Measurements from ENCODE around the gene BEST1. TPM values are rescaled to one million over a fixed set of nuclear protein-coding genes. Genes with fewer than 3 reads are reported as not detected.

BEST1 gene
- polyA plus RNA-seq, 1 donor from 2014 or later, result 6.4 TPM

GRCh38 chr11:61949169-61950034, 749 bp upstream of the BEST1 start:
- no peaks in the 10 kb centered on the region for H3K36me3 ChIP-seq (ENCODE audit: insufficient read depth, low read length)
- peak overlapping the region; percentile 45 for H3K4me3 ChIP-seq (ENCODE audit: low read length)
- H4K20me1 ChIP-seq (ENCODE audit: insufficient read depth), result no peaks in the 10 kb centered on the region
- peak overlapping the region; percentile 70 for H3K9ac ChIP-seq (ENCODE audit: low read length)
- H3K27me3 ChIP-seq (ENCODE audit: insufficient read depth, low read depth, low read length), result peaks cover 4% of the 10 kb centered on the region
- peak overlapping the region; percentile 57 for H3K4me2 ChIP-seq (ENCODE audit: low read length)
- peak overlapping the region; percentile 95 for H3K27ac ChIP-seq (ENCODE audit: low read length)
- TF ChIP-seq POLR2AphosphoS5 (IDR thresholded peaks at IDR 0.05) (peak; percentile 90), SMC3 (conservative IDR thresholded peaks at IDR 0.05; ENCODE audit: poor library complexity) (no peak), MXI1 (conservative IDR thresholded peaks at IDR 0.05; ENCODE audit: poor library complexity, severe bottlenecking) (no peak), TAF1 (IDR thresholded peaks at IDR 0.05; ENCODE audit: low read depth) (peak; percentile 28), EP300 (conservative IDR thresholded peaks at IDR 0.05; ENCODE audit: poor library complexity, severe bottlenecking) (peak; percentile 67), RAD21 (conservative IDR thresholded peaks at IDR 0.05) (no peak), EZH2 (IDR thresholded peaks at IDR 0.05; ENCODE audit: borderline replicate concordance, insufficient read depth, low read length, poor library complexity, severe bottlenecking) (no peak), REST (IDR thresholded peaks at IDR 0.05; ENCODE audit: borderline replicate concordance) (peak; percentile 89)
- TF ChIP-seq, protein P1, sequence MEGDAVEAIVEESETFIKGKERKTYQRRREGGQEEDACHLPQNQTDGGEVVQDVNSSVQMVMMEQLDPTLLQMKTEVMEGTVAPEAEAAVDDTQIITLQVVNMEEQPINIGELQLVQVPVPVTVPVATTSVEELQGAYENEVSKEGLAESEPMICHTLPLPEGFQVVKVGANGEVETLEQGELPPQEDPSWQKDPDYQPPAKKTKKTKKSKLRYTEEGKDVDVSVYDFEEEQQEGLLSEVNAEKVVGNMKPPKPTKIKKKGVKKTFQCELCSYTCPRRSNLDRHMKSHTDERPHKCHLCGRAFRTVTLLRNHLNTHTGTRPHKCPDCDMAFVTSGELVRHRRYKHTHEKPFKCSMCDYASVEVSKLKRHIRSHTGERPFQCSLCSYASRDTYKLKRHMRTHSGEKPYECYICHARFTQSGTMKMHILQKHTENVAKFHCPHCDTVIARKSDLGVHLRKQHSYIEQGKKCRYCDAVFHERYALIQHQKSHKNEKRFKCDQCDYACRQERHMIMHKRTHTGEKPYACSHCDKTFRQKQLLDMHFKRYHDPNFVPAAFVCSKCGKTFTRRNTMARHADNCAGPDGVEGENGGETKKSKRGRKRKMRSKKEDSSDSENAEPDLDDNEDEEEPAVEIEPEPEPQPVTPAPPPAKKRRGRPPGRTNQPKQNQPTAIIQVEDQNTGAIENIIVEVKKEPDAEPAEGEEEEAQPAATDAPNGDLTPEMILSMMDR (IDR thresholded peaks at IDR 0.05; ENCODE audit: poor library complexity, severe bottlenecking), result peak; percentile 14
- H3F3A ChIP-seq (ENCODE audit: insufficient read depth, low read length, poor library complexity, severe bottlenecking), result no peaks in the 10 kb centered on the region
- no peaks in the 10 kb centered on the region for H3K79me2 ChIP-seq (replicated peaks; ENCODE audit: insufficient read depth, low read length)
- H2AFZ ChIP-seq (ENCODE audit: low read depth, low read length), result peak overlapping the region; percentile 24
- H3K9me2 ChIP-seq (ENCODE audit: insufficient read depth, low read length), result no peaks in the 10 kb centered on the region
- H3K9me3 ChIP-seq (ENCODE audit: low read length), result no peaks in the 10 kb centered on the region

- TF ChIP-seq RAD21 (conservative IDR thresholded peaks at IDR 0.05) (no peak), POLR2AphosphoS5 (IDR thresholded peaks at IDR 0.05) (no peak), EZH2 (IDR thresholded peaks at IDR 0.05; ENCODE audit: borderline replicate concordance, insufficient read depth, low read length, poor library complexity, severe bottlenecking) (no peak)
These were observed 1.5 kb downstream of the BEST1 start for GRCh38 chr11:61951484-61952135.

More at GRCh38 chr11:61951484-61952135, 1.5 kb downstream of the BEST1 start:
- H3K4me3 ChIP-seq (ENCODE audit: low read length), result no peak overlapping the region
- H3K36me3 ChIP-seq (ENCODE audit: insufficient read depth, low read length), result no peaks in the 10 kb centered on the region
- H3K4me2 ChIP-seq (ENCODE audit: low read length), result no peak overlapping the region
- H3K79me2 ChIP-seq (replicated peaks; ENCODE audit: insufficient read depth, low read length), result no peaks in the 10 kb centered on the region
- no peaks in the 10 kb centered on the region for H4K20me1 ChIP-seq (ENCODE audit: insufficient read depth)
- peaks cover 24% of the 10 kb centered on the region for H3K27me3 ChIP-seq (ENCODE audit: insufficient read depth, low read depth, low read length)
- H3K9me2 ChIP-seq (ENCODE audit: insufficient read depth, low read length), result no peaks in the 10 kb centered on the region
- no peak overlapping the region for H3K27ac ChIP-seq (ENCODE audit: low read length)
- H3F3A ChIP-seq (ENCODE audit: insufficient read depth, low read length, poor library complexity, severe bottlenecking), result no peaks in the 10 kb centered on the region
- no peaks in the 10 kb centered on the region for H3K9me3 ChIP-seq (ENCODE audit: low read length)
- H3K9ac ChIP-seq (ENCODE audit: low read length), result no peak overlapping the region
- H2AFZ ChIP-seq (ENCODE audit: low read depth, low read length), result no peak overlapping the region
